Measurements from ENCODE around the gene ENDOG. TPM values are rescaled to one million over a fixed set of nuclear protein-coding genes. Genes with fewer than 3 reads are reported as not detected.
"Not testable (repeated sequence)": the region's sequence is repeated elsewhere in the genome, so short reads cannot be mapped to it uniquely, and the experiment has no call there.

ENDOG gene
- total RNA-seq, 3 donors from 2014 or later: 30.2 to 56.1 (median 37.9) TPM

DNA sequence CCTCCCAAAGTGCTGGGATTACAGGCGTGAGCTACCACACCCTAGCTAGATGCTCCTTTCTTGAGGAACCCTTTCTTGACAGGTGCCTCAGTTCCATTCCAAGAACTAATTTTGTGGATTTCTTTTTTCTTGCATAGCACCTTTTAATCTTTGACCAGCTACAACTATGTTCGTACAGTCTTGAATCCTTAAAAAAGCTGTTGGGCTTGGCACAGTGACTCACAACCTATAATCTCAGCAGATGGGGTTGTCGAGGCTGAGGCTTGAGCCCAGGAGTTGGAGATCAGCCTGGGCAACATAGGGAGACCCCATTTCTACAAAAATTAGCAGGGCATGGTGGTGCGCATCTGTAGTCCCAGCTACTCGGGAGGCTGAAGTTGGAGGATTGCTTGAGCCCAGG lies 45.3 kb upstream of the ENDOG start:
- TF ChIP-seq, protein P1, sequence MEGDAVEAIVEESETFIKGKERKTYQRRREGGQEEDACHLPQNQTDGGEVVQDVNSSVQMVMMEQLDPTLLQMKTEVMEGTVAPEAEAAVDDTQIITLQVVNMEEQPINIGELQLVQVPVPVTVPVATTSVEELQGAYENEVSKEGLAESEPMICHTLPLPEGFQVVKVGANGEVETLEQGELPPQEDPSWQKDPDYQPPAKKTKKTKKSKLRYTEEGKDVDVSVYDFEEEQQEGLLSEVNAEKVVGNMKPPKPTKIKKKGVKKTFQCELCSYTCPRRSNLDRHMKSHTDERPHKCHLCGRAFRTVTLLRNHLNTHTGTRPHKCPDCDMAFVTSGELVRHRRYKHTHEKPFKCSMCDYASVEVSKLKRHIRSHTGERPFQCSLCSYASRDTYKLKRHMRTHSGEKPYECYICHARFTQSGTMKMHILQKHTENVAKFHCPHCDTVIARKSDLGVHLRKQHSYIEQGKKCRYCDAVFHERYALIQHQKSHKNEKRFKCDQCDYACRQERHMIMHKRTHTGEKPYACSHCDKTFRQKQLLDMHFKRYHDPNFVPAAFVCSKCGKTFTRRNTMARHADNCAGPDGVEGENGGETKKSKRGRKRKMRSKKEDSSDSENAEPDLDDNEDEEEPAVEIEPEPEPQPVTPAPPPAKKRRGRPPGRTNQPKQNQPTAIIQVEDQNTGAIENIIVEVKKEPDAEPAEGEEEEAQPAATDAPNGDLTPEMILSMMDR (IDR thresholded peaks at IDR 0.05): no peak
- no peaks in the 10 kb centered on the region for H3K36me3 ChIP-seq (ENCODE audit: low read depth)
- no peak overlapping the region for H3K4me3 ChIP-seq
- H3K4me1 ChIP-seq (ENCODE audit: low read depth): peaks cover 15% of the 10 kb centered on the region
- H3K9me3 ChIP-seq: peaks cover 5% of the 10 kb centered on the region
- intact Hi-C loops (cut with DNase I, micrococcal nuclease): no loop called here
- no peak for ATAC-seq
- DNase-seq: no peak

DNA sequence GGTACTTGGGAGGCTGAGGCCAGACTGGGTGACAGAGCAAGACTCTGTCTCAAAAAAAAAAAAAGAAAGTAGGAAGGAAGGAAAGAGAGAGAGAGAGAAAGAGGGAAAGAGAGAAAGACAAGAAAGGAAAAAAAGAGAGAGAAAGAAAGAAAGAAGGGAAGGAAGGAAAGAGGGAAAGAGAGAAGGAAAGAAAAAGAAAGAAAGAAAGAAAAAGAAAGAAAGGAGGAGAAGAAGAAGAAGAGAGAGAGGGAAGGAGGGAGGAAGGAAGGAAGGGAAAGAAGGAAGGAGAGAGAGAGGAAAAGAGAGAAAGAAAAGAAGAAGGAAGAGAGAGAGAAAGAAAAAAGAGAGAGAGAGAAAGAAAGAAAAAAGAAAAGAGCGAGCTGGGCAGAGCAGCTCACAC lies 43.5 kb upstream of the ENDOG start:
- Histone ChIP-seq H3K4me1 (ENCODE audit: low read depth) (peaks cover 14% of the 10 kb centered on the region), H3K4me3 (no peak overlapping the region), H3K36me3 (ENCODE audit: low read depth) (no peaks in the 10 kb centered on the region), H3K9me3 (peaks cover 5% of the 10 kb centered on the region)
- DNase-seq (no peak), ATAC-seq (no peak)
- intact Hi-C loops (cut with DNase I, micrococcal nuclease): no loop called here
- TF ChIP-seq, protein P1 (IDR thresholded peaks at IDR 0.05): no peak

DNA sequence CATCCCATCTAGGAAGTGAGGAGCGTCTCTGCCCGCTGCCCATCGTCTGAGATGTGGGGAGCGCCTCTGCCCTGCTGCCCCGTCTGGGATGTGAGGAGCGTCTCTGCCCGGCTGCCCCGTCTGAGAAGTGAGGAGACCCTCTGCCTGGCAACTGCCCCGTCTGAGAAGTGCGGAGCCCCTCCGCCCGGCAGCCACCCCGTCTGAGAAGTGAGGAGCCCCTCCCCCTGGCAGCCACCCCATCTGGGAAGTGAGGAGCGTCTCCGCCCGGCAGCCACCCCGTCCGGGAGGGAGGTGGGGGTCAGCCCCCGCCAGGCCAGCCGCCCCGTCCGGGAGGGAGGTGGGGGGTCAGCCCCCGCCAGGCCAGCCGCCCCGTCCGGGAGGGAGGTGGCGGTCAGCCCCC lies 38.2 kb upstream of the ENDOG start:
- H3K4me3 ChIP-seq; H3K4me1 ChIP-seq (ENCODE audit: low read depth); H3K36me3 ChIP-seq (ENCODE audit: low read depth); H3K9me3 ChIP-seq; intact Hi-C loops (cut with DNase I, micrococcal nuclease); ATAC-seq; DNase-seq: not testable (repeated sequence)

DNA sequence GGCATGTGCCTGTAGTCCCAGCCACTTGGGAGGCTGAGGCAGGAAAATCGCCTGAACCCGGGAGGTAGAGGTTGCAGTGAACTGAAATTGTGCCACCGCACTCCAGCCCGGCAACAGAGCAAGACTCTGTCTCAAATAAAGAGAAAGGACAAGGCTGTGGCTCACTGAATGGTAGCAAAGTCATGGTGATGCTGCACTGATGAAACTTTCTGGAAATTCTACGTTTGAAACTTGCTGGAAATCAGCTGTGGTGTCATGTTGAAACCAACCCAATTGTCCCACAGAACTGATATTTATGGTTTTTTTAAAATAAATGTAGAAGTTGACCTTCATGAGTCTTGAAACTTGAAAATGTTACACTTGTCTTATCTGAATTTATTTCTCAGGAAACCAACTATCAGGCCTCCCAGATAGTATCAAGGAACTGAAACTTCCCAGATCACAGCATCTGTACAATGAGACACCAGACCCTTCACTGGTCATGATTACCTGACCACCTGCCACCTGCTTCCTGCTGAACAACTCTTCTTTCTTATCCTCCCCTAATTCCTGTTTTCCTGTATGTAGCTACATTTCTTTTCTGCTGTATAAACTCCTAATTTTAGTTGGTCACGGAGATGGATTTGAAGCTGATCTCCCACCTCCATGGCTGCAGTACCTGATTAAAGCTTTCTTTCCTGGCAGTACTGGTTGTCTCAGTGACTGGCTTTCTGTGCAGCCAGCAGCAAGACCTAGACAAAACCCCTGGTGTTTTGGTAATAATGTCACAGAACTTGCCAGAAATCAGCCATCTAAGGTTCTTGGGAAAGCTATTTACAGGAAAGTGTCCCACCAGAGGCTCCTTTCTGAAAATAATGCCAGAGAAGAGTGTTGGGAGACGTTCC lies 36.9 kb upstream of the ENDOG start:
- ATAC-seq: no peak
- TF ChIP-seq, protein P1 (IDR thresholded peaks at IDR 0.05): no peak
- Histone ChIP-seq H3K4me1 (ENCODE audit: low read depth) (no peaks in the 10 kb centered on the region), H3K4me3 (no peak overlapping the region), H3K9me3 (no peaks in the 10 kb centered on the region), H3K36me3 (ENCODE audit: low read depth) (no peaks in the 10 kb centered on the region)
- intact Hi-C loops (cut with DNase I, micrococcal nuclease): no loop called here
- no peak for DNase-seq

DNA sequence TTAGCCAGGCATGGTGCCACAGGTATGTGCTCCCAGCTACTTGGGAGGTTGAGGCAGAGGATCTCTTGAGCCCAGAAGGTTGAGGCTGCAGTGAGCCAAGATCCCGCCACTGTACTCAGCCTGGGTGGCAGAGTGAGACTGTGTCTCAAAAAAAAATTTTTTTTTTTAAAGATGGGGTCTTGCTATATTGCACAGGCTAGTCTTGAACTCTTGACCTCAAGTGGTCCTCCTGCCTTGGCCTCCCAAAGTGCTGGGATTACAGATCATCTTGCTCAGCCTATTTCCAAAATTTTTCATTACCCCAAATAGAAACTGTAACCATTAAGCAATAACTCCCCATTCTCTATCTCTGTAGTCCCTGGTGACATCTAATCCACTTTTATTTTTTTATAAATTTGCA lies 35.6 kb upstream of the ENDOG start:
- Histone ChIP-seq H3K4me3 (no peak overlapping the region), H3K9me3 (no peaks in the 10 kb centered on the region), H3K4me1 (ENCODE audit: low read depth) (peaks cover 4% of the 10 kb centered on the region), H3K36me3 (ENCODE audit: low read depth) (no peaks in the 10 kb centered on the region)
- TF ChIP-seq, protein P1 (IDR thresholded peaks at IDR 0.05): no peak
- intact Hi-C loops (cut with DNase I, micrococcal nuclease): no loop called here
- no peak for ATAC-seq
- DNase-seq: no peak

DNA sequence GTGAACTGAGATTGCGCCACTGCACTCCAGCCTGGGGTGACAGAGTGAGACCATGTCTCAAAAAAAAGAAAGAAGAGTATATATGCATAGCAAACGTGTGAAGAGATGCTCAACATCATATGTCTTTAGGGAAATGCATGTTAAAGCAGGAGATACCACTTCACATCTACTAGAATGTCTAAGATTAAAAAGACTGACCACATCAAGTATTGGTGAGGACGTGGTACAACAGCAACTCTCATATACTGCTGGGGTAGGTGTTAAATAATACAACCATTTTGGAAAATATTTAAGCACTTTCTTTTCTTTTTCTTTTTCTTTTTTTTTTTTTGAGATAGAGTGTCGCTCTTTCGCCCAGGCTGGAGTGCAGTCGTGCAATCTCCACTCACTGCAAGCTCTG lies 32.9 kb upstream of the ENDOG start:
- no peak overlapping the region for H3K4me3 ChIP-seq
- TF ChIP-seq, protein P1 (IDR thresholded peaks at IDR 0.05): no peak
- intact Hi-C loops (cut with DNase I, micrococcal nuclease): no loop called here
- no peaks in the 10 kb centered on the region for H3K36me3 ChIP-seq (ENCODE audit: low read depth)
- H3K9me3 ChIP-seq: no peaks in the 10 kb centered on the region
- no peak for DNase-seq
- H3K4me1 ChIP-seq (ENCODE audit: low read depth): peaks cover 10% of the 10 kb centered on the region
- ATAC-seq: no peak
